GM23248 (cell line): Measurements from ENCODE around the gene FDXR. TPM values are rescaled to one million over a fixed set of nuclear protein-coding genes. Genes with fewer than 3 reads are reported as not detected.

Experiments used
- DNase-seq: peaks from one replicate; pipeline ENCODE4 v3.0.0-alpha.2; 2015
- H2AFZ ChIP-seq: fragments of 200-600 bp; sonication (generic); 2 replicates; pipeline ENCODE4 v1.6.1; 2016; ENCODE audit warnings: antibody characterized with exemption
- H3F3A ChIP-seq: fragments of 200-600 bp; sonication (generic); 2 replicates; pipeline ENCODE4 v1.6.1; 2016; ENCODE audit warnings: mild to moderate bottlenecking, antibody characterized with exemption, mixed run types; ENCODE audit not compliant: insufficient read depth
- H3K27ac ChIP-seq: fragments of 200-600 bp; sonication (generic); 2 replicates; pipeline ENCODE4 v1.5.1; 2016; ENCODE audit warnings: mild to moderate bottlenecking
- H3K27me3 ChIP-seq: fragments of 200-600 bp; sonication (generic); replicated peaks from 2 replicates; pipeline ENCODE4 v1.6.1; 2016; ENCODE audit warnings: mild to moderate bottlenecking; ENCODE audit not compliant: insufficient read depth
- H3K36me3 ChIP-seq: fragments of 200-600 bp; sonication (generic); 2 replicates; pipeline ENCODE4 v1.6.1; 2016; ENCODE audit warnings: low read depth, mild to moderate bottlenecking
- H3K4me1 ChIP-seq: fragments of 200-600 bp; sonication (generic); 2 replicates; pipeline ENCODE4 v1.6.1; 2016; ENCODE audit warnings: mild to moderate bottlenecking; ENCODE audit not compliant: insufficient read depth
- H3K4me2 ChIP-seq: fragments of 200-600 bp; sonication (generic); one replicate; pipeline ENCODE4 v1.6.1; 2016; ENCODE audit warnings: mild to moderate bottlenecking; ENCODE audit not compliant: unreplicated experiment
- H3K4me3 ChIP-seq: fragments of 200-600 bp; sonication (generic); 2 replicates; pipeline ENCODE4 v1.5.1; 2016; ENCODE audit warnings: mild to moderate bottlenecking
- H3K79me2 ChIP-seq: fragments of 200-600 bp; sonication (generic); 2 replicates; pipeline ENCODE4 v1.6.1; 2016; ENCODE audit warnings: mild to moderate bottlenecking; ENCODE audit not compliant: insufficient read depth
- H3K9ac ChIP-seq: fragments of 200-600 bp; sonication (generic); 2 replicates; pipeline ENCODE4 v1.6.1; 2016; ENCODE audit warnings: mild to moderate bottlenecking
- H3K9me2 ChIP-seq: fragments of 200-600 bp; sonication (generic); 2 replicates; pipeline ENCODE4 v1.6.1; 2016; ENCODE audit warnings: mixed run types, mild to moderate bottlenecking, moderate library complexity; ENCODE audit not compliant: insufficient read depth
- H3K9me3 ChIP-seq: fragments of 200-600 bp; sonication (generic); one replicate; pipeline ENCODE4 v1.6.1; 2017; ENCODE audit warnings: low read depth
- H4K20me1 ChIP-seq: fragments of 200-600 bp; sonication (generic); 2 replicates; pipeline ENCODE4 v1.6.0; 2016; ENCODE audit not compliant: insufficient read depth
- EZH2 ChIP-seq: fragments of 200-600 bp; sonication (generic); IDR thresholded peaks from 2 replicates; pipeline ENCODE4 v1.6.1; 2018; ENCODE audit warnings: antibody characterized with exemption, mild to moderate bottlenecking; ENCODE audit not compliant: insufficient read depth, poor library complexity, severe bottlenecking
- EZH2phosphoT487 ChIP-seq: fragments of 200-600 bp; sonication (generic); IDR thresholded peaks from 2 replicates; pipeline ENCODE4 v1.6.1; 2018; ENCODE audit warnings: antibody characterized with exemption, moderate library complexity, mild to moderate bottlenecking, low read depth; ENCODE audit not compliant: insufficient read depth
- WGBS, 2 experiments: methylation state at CpG; one replicate each; pipeline ENCODE4 v1.1.6; 2015 to 2017; ENCODE audit warnings: low lambda C conversion rate in 2 of 2, low coverage in 1 of 2; ENCODE audit errors: missing lambda C conversion rate in 2 of 2; 5-methylcytosine and 5-hydroxymethylcytosine counted together
- in situ Hi-C: fragments of 300-500 bp; cut with MboI; formaldehyde crosslinking; loops from 2 replicates; pipeline ENCODE4 v1.15.0; 2020
- polyA plus RNA-seq: library from polyadenylated mRNA; unstranded; fragments of >200 nt; fragmentation: Nextera tagmentation; extraction: Ambion mirVana; gene quantifications from 2 replicates; pipeline ENCODE4 v1.2.1, GENCODE V29; 2016
- total RNA-seq: library from RNA; depleted of rRNA; stranded (reverse); fragments of >200 nt; shearing (Covaris generic); gene quantifications from 2 replicates; pipeline ENCODE4 v1.2.3, GENCODE V29; 2014

Gene FDXR
- total and polyA plus RNA-seq, 2 experiments from 2014 or later = 15.3 to 19.0 TPM

DNA sequence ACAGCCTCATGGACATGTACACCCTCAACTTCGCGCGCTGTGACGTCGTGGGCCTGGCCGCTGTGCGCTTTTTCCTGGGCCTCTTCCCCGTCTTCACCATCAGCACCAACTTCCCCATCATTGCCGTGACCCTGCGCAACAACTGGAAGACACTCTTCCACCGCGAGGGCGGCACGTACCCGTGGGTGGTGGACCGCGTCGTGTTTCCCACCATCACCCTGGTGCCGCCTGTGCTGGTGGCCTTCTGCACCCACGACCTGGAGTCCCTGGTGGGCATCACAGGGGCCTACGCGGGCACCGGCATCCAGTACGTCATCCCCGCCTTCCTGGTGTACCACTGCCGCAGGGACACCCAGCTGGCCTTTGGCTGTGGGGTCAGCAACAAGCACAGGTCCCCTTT is 36.6 kb downstream of the FDXR start:
- Histone ChIP-seq H3K27me3 (no peaks in the 10 kb centered on the region), H3K9me3 (no peaks in the 10 kb centered on the region), H4K20me1 (no peaks in the 10 kb centered on the region), H3K4me3 (no peak overlapping the region), H3K4me1 (peaks cover 15% of the 10 kb centered on the region), H3K27ac (no peak overlapping the region), H3K9me2 (no peaks in the 10 kb centered on the region), H3K79me2 (no peaks in the 10 kb centered on the region), H2AFZ (no peak overlapping the region), H3K36me3 (no peaks in the 10 kb centered on the region), H3K4me2 (no peak overlapping the region), H3K9ac (no peak overlapping the region), H3F3A (no peaks in the 10 kb centered on the region)
- TF ChIP-seq EZH2 (no peak), EZH2phosphoT487 (no peak)
- WGBS, 2 experiments = 97 to 98% methylated on average over 26 of the region's 26 CpGs
- DNase-seq = no peak
- in situ Hi-C loops = no loop called here

GRCh38 chr17:74833501-74834377 is 39.1 kb downstream of the FDXR start:
- Histone ChIP-seq H2AFZ (no peak overlapping the region), H3K36me3 (no peaks in the 10 kb centered on the region), H3K9me2 (no peaks in the 10 kb centered on the region), H3K27me3 (no peaks in the 10 kb centered on the region), H3K79me2 (no peaks in the 10 kb centered on the region), H3K27ac (no peak overlapping the region), H3K9ac (no peak overlapping the region), H3K4me2 (no peak overlapping the region), H3K9me3 (no peaks in the 10 kb centered on the region), H3K4me3 (no peak overlapping the region), H3F3A (no peaks in the 10 kb centered on the region), H3K4me1 (peaks cover 9% of the 10 kb centered on the region), H4K20me1 (no peaks in the 10 kb centered on the region)
- in situ Hi-C loops = no loop called here
- 63 to 64% methylated on average over 14 to 16 of the region's 16 CpGs for WGBS, 2 experiments
- peak; percentile 77 for DNase-seq
- TF ChIP-seq EZH2 (no peak), EZH2phosphoT487 (no peak)

- TF ChIP-seq EZH2phosphoT487 (no peak), EZH2 (no peak)
- Histone ChIP-seq H3K4me1 (peaks cover 9% of the 10 kb centered on the region), H3K4me3 (no peak overlapping the region), H2AFZ (no peak overlapping the region), H3K9me3 (no peaks in the 10 kb centered on the region), H3K27ac (no peak overlapping the region), H3K79me2 (no peaks in the 10 kb centered on the region), H3K27me3 (no peaks in the 10 kb centered on the region), H3F3A (no peaks in the 10 kb centered on the region), H4K20me1 (no peaks in the 10 kb centered on the region), H3K9ac (no peak overlapping the region), H3K9me2 (no peaks in the 10 kb centered on the region), H3K4me2 (no peak overlapping the region), H3K36me3 (no peaks in the 10 kb centered on the region)
- in situ Hi-C loops = no loop called here
- WGBS, 2 experiments = 87 to 91% methylated on average over 9 of the region's 9 CpGs
- no peak for DNase-seq
These were observed 40.4 kb downstream of the FDXR start for GRCh38 chr17:74832421-74832820.

DNA sequence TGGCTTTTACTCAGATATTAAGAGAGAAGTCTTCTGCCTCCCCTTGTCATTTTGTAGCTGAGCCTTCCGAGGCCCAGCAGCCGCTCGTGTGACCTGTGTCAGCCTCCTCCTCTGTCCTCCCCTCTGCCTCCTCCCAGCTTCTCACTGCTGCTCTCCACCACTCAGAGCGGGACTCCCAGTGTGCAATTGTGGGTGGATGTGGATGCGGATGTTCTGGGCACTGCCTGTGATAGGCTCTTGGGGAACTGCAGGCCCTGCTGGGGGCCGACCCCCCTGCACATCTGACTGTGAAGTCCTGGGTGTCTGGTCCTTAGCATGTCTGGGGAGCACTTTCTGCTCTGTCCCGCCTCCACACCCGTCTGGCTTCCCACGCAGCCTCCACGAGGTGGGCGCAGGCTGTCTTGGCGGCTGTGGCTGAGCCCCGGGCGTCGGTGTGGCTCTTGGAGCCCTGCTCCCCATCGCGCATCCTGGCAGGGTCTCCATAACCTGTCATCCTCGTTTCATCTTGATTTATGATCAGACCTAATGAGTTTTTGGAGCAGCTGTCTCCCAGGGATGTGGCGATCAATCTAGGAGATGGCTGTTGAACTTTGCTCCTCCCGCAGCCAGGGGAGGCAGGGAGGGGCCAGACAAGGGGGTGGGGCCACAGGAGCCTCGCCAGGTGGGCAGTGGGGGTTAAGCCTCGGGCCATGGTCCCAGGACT is 41.2 kb downstream of the FDXR start:
- H3K79me2 ChIP-seq = no peaks in the 10 kb centered on the region
- no peaks in the 10 kb centered on the region for H3K9me2 ChIP-seq
- H3K36me3 ChIP-seq = no peaks in the 10 kb centered on the region
- H3K4me3 ChIP-seq = no peak overlapping the region
- H3F3A ChIP-seq = no peaks in the 10 kb centered on the region
- TF ChIP-seq EZH2phosphoT487 (no peak), EZH2 (no peak)
- no peak overlapping the region for H3K9ac ChIP-seq
- 81 to 87% methylated on average over 20 to 22 of the region's 22 CpGs for WGBS, 2 experiments
- no peak overlapping the region for H3K4me2 ChIP-seq
- no peaks in the 10 kb centered on the region for H3K9me3 ChIP-seq
- H3K4me1 ChIP-seq = peaks cover 9% of the 10 kb centered on the region
- no peak overlapping the region for H2AFZ ChIP-seq
- in situ Hi-C loops = no loop called here
- H3K27me3 ChIP-seq = no peaks in the 10 kb centered on the region
- no peaks in the 10 kb centered on the region for H4K20me1 ChIP-seq
- H3K27ac ChIP-seq = no peak overlapping the region
- no peak for DNase-seq
